Right atrium auricular region (tissue), 2 donors: ENCODE measurements around the gene COL5A2. TPM values are rescaled to one million over a fixed set of nuclear protein-coding genes. Genes with fewer than 3 reads are reported as not detected.

Source experiments
- DNase-seq: peaks from one replicate; pipeline ENCODE4 v3.0.0-alpha.2; 2019; ENCODE audit warnings: low spot score
- H3K27ac ChIP-seq, 2 donors: fragments of 200-600 bp; sonication (generic); 1 replicate in 1 of 2; 2 replicates in 1 of 2; pipeline ENCODE4 v1.5.1; 2016 to 2019
- H3K27me3 ChIP-seq, 2 donors: fragments of 200-600 bp; sonication (generic); one replicate each; pipeline versions ENCODE4 v1.5.1 to v1.6.0; 2017 to 2019
- H3K36me3 ChIP-seq: fragments of 200-600 bp; sonication (generic); one replicate; pipeline ENCODE4 v1.5.1; 2016
- H3K4me1 ChIP-seq, 2 donors: fragments of 200-600 bp; sonication (generic); one replicate each; pipeline versions ENCODE4 v1.5.1 to v1.6.0; 2017 to 2019
- H3K4me3 ChIP-seq, 2 donors: fragments of 200-600 bp; sonication (generic); 1 replicate in 1 of 2; 2 replicates in 1 of 2; pipeline ENCODE4 v1.5.1; 2017 to 2019; ENCODE audit warnings: mild to moderate bottlenecking in 1 of 2, moderate library complexity in 1 of 2
- H3K9me3 ChIP-seq, 2 donors: fragments of 200-600 bp; sonication (generic); one replicate each; pipeline ENCODE4 v1.5.1; 2019
- CTCF ChIP-seq, 2 donors: fragments of 200-600 bp; sonication (generic); IDR thresholded peaks; one replicate each; pipeline ENCODE4 v1.5.1; 2019; ENCODE audit warnings: antibody characterized with exemption in 2 of 2
- total RNA-seq, 2 donors: library from RNA; depleted of rRNA; stranded (reverse); fragments of >200 nt; gene quantifications; one replicate each; pipeline ENCODE4 v1.1.0, GENCODE V29; 2016

The COL5A2 gene
- total RNA-seq, 2 donors from 2014 or later = 15.8 to 24.8 TPM

- H3K4me1 ChIP-seq = no peaks in the 10 kb centered on the region
- no peaks in the 10 kb centered on the region for H3K27me3 ChIP-seq
- DNase-seq = no peak
- peaks cover 2% of the 10 kb centered on the region for H3K36me3 ChIP-seq
- TF ChIP-seq CTCF (IDR thresholded peaks at IDR 0.05) = no peak
- H3K4me3 ChIP-seq = no peak overlapping the region
- no peaks in the 10 kb centered on the region for H3K9me3 ChIP-seq
- H3K27ac ChIP-seq = no peak overlapping the region
These were observed 109.5 kb downstream of the COL5A2 start for GRCh38 chr2:189069855-189070619.

GRCh38 chr2:189066037-189066436 lies 113.5 kb downstream of the COL5A2 start:
- Histone ChIP-seq H3K9me3 (no peaks in the 10 kb centered on the region), H3K27ac (no peak overlapping the region), H3K36me3 (peaks cover 6% of the 10 kb centered on the region), H3K4me3 (no peak overlapping the region), H3K4me1 (no peaks in the 10 kb centered on the region), H3K27me3 (no peaks in the 10 kb centered on the region)
- no peak for DNase-seq
- TF ChIP-seq CTCF (IDR thresholded peaks at IDR 0.05) = no peak

GRCh38 chr2:189060096-189060642 lies 119.4 kb downstream of the COL5A2 start:
- no peaks in the 10 kb centered on the region for H3K9me3 ChIP-seq
- H3K36me3 ChIP-seq = peaks cover 15% of the 10 kb centered on the region
- no peak for DNase-seq
- H3K4me3 ChIP-seq = no peak overlapping the region
- H3K27ac ChIP-seq = no peak overlapping the region
- H3K4me1 ChIP-seq = no peaks in the 10 kb centered on the region
- H3K27me3 ChIP-seq = no peaks in the 10 kb centered on the region
- TF ChIP-seq CTCF (IDR thresholded peaks at IDR 0.05) = no peak

GRCh38 chr2:189057316-189057715 lies 122.2 kb downstream of the COL5A2 start:
- Histone ChIP-seq H3K27me3 (no peaks in the 10 kb centered on the region), H3K36me3 (peaks cover 15% of the 10 kb centered on the region), H3K9me3 (no peaks in the 10 kb centered on the region), H3K4me1 (no peaks in the 10 kb centered on the region), H3K27ac (no peak overlapping the region), H3K4me3 (no peak overlapping the region)
- no peak for DNase-seq
- no peak for TF ChIP-seq CTCF (IDR thresholded peaks at IDR 0.05)

GRCh38 chr2:189056200-189057106 lies 123.1 kb downstream of the COL5A2 start:
- H3K4me3 ChIP-seq = no peak overlapping the region
- H3K4me1 ChIP-seq = no peaks in the 10 kb centered on the region
- H3K27ac ChIP-seq = no peak overlapping the region
- peaks cover 18% of the 10 kb centered on the region for H3K36me3 ChIP-seq
- no peak for DNase-seq
- H3K9me3 ChIP-seq = no peaks in the 10 kb centered on the region
- TF ChIP-seq CTCF (IDR thresholded peaks at IDR 0.05) = no peak
- no peaks in the 10 kb centered on the region for H3K27me3 ChIP-seq
